Measurements from ENCODE around the gene STOM.

The STOM gene

GRCh38 chr9:121289026-121289771, 80.9 kb downstream of the STOM start:
- no peak for DNase-seq (ENCODE audit: low read depth in 3 of 3, low spot score in 1 of 3)
